C4-2B (cell line): ENCODE data around the gene KCNK7.

Source experiments
- ZFX ChIP-seq: fragments of 450-650 bp; IDR thresholded peaks from 2 replicates; pipeline ENCODE4 v1.6.1; 2017
- TF ChIP-seq, protein P1 (sequence below): fragments of 450-650 bp; conservative IDR thresholded peaks from 2 replicates; pipeline ENCODE4 v1.5.1; 2017; ENCODE audit warnings: mild to moderate bottlenecking

DNA sequence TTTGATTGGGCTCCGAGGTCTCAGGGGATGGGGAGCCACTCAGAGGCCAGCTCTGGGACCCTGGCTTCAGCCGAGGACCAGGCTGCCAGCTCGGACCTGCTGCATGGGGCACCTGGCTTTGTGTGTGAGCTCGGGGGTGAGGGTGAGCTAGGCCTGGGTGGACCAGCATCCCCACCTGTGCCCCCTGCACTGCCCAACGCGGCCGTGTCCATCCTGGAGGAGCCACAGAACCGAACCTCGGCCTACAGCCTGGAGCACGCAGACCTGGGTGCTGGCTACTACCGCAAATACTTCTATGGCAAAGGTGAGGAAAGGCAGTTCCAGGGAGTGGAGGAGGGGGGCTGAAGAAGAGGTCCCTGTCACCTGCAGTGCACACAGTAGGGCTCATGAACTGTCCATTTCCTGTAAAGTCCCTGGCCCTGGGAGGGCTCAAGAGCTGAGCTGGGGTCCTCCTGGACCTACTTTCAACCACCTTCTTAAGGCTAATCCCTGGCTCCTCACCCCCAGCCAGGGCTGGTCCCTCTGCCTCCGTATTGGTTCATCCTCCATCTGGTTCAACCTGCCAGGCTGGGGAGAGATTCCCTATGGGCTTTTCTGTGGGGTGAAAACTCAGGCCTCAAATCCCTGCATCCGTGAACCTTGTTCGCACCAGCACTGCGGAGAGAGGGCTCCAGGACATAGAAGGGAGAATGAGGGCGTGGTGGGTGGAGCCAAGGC lies 45.9 kb upstream of the KCNK7 start:
- TF ChIP-seq, protein P1, sequence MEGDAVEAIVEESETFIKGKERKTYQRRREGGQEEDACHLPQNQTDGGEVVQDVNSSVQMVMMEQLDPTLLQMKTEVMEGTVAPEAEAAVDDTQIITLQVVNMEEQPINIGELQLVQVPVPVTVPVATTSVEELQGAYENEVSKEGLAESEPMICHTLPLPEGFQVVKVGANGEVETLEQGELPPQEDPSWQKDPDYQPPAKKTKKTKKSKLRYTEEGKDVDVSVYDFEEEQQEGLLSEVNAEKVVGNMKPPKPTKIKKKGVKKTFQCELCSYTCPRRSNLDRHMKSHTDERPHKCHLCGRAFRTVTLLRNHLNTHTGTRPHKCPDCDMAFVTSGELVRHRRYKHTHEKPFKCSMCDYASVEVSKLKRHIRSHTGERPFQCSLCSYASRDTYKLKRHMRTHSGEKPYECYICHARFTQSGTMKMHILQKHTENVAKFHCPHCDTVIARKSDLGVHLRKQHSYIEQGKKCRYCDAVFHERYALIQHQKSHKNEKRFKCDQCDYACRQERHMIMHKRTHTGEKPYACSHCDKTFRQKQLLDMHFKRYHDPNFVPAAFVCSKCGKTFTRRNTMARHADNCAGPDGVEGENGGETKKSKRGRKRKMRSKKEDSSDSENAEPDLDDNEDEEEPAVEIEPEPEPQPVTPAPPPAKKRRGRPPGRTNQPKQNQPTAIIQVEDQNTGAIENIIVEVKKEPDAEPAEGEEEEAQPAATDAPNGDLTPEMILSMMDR, result no peak
- TF ChIP-seq ZFX, result no peak
